Measurements from ENCODE around the gene FGF16.
"Not testable (repeated sequence)": the region's sequence is repeated elsewhere in the genome, so short reads cannot be mapped to it uniquely, and the experiment has no call there.

FGF16 gene

DNA sequence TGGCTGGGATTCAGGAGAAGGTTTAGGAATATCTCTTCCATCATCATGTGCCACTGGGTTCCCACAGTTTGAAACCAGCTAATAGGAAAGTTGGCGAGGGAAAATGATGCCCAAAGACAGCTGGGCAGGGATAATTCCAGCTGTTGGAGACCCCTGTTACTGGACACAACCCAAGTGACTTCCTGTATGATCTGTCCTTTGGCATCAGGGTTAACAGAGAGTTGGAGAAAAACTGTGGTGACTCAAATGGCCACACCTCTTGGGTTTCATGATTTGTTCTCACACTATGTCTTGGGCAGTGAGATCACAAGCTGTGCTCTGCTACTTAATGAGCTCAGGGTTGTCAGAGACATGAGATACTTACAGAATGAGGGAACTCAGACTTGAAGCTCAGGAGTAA, 3.8 kb downstream of the FGF16 start:
- no peak for DNase-seq (ENCODE audit: low spot score)
- CTCF ChIA-PET: no interaction called here
- TF ChIP-seq, protein P1, sequence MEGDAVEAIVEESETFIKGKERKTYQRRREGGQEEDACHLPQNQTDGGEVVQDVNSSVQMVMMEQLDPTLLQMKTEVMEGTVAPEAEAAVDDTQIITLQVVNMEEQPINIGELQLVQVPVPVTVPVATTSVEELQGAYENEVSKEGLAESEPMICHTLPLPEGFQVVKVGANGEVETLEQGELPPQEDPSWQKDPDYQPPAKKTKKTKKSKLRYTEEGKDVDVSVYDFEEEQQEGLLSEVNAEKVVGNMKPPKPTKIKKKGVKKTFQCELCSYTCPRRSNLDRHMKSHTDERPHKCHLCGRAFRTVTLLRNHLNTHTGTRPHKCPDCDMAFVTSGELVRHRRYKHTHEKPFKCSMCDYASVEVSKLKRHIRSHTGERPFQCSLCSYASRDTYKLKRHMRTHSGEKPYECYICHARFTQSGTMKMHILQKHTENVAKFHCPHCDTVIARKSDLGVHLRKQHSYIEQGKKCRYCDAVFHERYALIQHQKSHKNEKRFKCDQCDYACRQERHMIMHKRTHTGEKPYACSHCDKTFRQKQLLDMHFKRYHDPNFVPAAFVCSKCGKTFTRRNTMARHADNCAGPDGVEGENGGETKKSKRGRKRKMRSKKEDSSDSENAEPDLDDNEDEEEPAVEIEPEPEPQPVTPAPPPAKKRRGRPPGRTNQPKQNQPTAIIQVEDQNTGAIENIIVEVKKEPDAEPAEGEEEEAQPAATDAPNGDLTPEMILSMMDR (conservative IDR thresholded peaks at IDR 0.05; ENCODE audit: low read depth): no peak
- H3K27ac ChIP-seq: no peak overlapping the region
- POLR2A ChIA-PET (ENCODE audit: low non-redundant PET): no interaction called here

- DNase-seq (ENCODE audit: low spot score): no peak
- CTCF ChIA-PET: interaction anchor here (1.0 kb wide), 1 partner anchor 8 kb away, joined by 4 read pairs; no protein-coding TSS in a partner anchor
- H3K27ac ChIP-seq: no peak overlapping the region
- POLR2A ChIA-PET (ENCODE audit: low non-redundant PET): no interaction called here
- TF ChIP-seq, protein P1 (conservative IDR thresholded peaks at IDR 0.05; ENCODE audit: low read depth): no peak
These were observed 6.0 kb downstream of the FGF16 start for GRCh38 chrX:77453190-77453589.

DNA sequence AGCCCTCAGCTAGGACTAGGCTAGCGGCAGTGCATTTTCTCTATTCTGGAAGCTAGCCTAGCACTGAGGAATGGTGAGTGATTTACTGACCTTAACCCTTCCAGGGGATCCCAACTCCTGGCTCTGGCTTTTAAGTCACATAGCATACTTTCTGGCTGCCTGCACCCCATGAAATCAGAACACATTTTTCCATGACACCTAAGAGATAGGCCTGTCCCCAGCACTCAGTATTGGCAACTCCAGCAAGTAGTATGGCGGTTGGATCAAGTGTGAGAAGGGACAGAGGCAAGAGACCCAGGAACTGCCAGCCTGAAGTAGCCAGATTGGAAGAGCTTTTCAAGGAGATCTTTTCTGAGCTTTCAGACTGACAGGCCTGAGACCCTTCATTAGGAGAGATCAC, 8.2 kb downstream of the FGF16 start:
- POLR2A ChIA-PET (ENCODE audit: low non-redundant PET): no interaction called here
- DNase-seq (ENCODE audit: low spot score): no peak
- TF ChIP-seq, protein P1 (conservative IDR thresholded peaks at IDR 0.05; ENCODE audit: low read depth): no peak
- H3K27ac ChIP-seq: no peak overlapping the region
- CTCF ChIA-PET: no interaction called here

GRCh38 chrX:77484045-77484444, 36.9 kb downstream of the FGF16 start:
- ChIA-PET CTCF (no interaction called here), POLR2A (ENCODE audit: low non-redundant PET) (no interaction called here)
- DNase-seq (ENCODE audit: low spot score): no peak
- TF ChIP-seq, protein P1 (conservative IDR thresholded peaks at IDR 0.05; ENCODE audit: low read depth): no peak
- no peak overlapping the region for H3K27ac ChIP-seq

DNA sequence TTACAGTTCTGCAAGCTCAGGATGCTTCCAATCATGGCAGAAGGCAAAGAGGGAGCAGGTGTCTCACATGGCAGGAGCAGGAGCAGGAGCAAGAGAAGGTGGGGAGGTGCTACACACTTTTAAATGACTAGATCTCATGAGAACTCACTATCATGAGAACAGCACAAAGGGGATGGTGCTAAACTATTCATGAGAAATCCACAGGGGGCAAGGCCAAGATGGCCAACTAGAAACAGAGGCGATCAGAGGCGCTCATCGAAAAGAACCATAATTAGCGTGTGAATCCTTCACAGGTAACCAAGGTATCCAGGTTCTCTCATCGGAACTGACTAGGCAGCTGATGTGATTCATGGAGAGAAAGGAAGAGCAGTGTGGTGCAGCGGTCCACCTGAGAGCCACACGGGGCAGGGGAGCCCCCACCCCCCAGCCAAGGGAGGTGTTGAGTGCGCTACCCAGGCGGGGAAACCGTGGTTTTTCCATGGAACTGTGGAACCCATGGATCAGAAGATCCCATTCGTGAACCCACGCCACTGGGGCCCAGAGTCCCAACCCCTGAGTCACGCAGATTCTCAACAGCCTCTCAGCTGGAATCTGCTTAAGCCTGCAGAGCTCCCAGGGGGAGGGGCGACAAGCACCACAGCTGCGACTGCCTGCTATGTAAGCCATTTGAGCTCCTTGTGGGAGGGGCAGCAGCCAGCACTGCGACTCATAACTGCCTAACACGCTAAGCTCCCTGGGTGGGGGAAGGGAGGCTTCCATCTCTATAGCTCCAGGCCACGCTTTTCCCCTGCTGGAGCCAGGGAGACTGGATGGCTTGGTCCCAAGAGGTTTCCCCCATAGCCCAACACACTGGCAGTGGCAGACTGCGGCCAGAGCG, 46.7 kb downstream of the FGF16 start:
- TF ChIP-seq, protein P1 (conservative IDR thresholded peaks at IDR 0.05; ENCODE audit: low read depth): no peak
- H3K27ac ChIP-seq: no peak overlapping the region
- ChIA-PET CTCF (no interaction called here), POLR2A (ENCODE audit: low non-redundant PET) (no interaction called here)
- DNase-seq (ENCODE audit: low spot score): no peak

GRCh38 chrX:77500164-77500563, 53.0 kb downstream of the FGF16 start:
- CTCF ChIA-PET: interaction anchor here (0.6 kb wide), 1 partner anchor 19 kb away, joined by 3 read pairs; no protein-coding TSS in a partner anchor
- POLR2A ChIA-PET (ENCODE audit: low non-redundant PET): not testable (repeated sequence)

DNA sequence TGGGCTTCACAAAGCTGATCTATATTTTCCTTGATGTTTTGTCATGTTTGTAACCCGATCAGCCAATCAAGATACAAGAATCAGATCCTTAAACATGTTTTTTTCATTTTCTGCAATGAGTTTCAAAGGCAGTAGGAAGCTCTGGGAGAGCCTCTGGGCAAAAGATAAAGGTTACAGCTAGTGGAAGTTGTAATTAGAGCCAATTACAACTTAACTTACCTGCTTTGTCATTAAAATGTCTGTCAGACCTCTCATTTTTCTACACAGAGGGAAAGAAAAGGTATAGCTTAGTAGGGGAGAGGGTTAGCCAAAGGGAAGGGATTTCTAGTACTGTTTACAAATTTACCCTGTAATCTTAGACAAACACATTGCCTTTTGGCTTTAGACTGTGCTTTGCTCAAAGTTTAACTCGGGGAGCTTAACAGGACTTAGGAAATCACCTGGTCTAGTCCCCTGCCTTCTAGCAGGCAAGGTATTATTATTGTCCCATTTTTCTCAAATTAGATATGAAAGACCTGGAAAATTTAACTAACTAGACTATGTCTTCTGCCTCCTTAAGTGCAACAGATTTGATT, 55.8 kb downstream of the FGF16 start:
- no peak for DNase-seq (ENCODE audit: low spot score)
- ChIA-PET CTCF (no interaction called here), POLR2A (ENCODE audit: low non-redundant PET) (no interaction called here)
- TF ChIP-seq, protein P1 (conservative IDR thresholded peaks at IDR 0.05; ENCODE audit: low read depth): no peak
- no peak overlapping the region for H3K27ac ChIP-seq

More at GRCh38 chrX:77500164-77500563, 53.0 kb downstream of the FGF16 start:
- not testable (repeated sequence) for H3K27ac ChIP-seq; DNase-seq (ENCODE audit: low spot score)

Data from RWPE1 (cell line).